HG03025 (cell line): ENCODE data around the gene PSMB8.

ENCODE experiments used
- ATAC-seq: cut with Tn5 transposase; IDR thresholded peaks from one replicate; pipeline ENCODE4 v1.9.1; 2021; ENCODE audit warnings: mild to moderate bottlenecking, moderate library complexity; ENCODE audit not compliant: unreplicated experiment, low FRiP score

PSMB8 gene

GRCh38 chr6:32857156-32857891 lies 13.5 kb upstream of the PSMB8 start:
- ATAC-seq, result no peak

- ATAC-seq, result no peak
These were observed 11.8 kb upstream of the PSMB8 start for GRCh38 chr6:32855467-32856174.

- ATAC-seq, result peak; percentile 7
These were observed 10.7 kb upstream of the PSMB8 start for GRCh38 chr6:32854376-32855178.

- ATAC-seq, result peak; percentile 69
These were observed 9.9 kb upstream of the PSMB8 start, which contains the start of the genes PSMB9 and TAP1 for GRCh38 chr6:32853541-32854375. Gene PSMB9 (plus strand): TSS chr6:32854192. CDS start chr6:32854230, 38 bp downstream. Gene TAP1 (minus strand): TSS chr6:32853704. CDS start chr6:32853636, 68 bp downstream.

- peak; percentile 32 for ATAC-seq
These were observed 9.1 kb upstream of the PSMB8 start for GRCh38 chr6:32852844-32853540.

- no peak for ATAC-seq
These were observed 8.4 kb upstream of the PSMB8 start for GRCh38 chr6:32852018-32852843.

GRCh38 chr6:32851025-32851424 lies 7.2 kb upstream of the PSMB8 start:
- no peak for ATAC-seq

GRCh38 chr6:32849126-32849525 lies 5.3 kb upstream of the PSMB8 start:
- ATAC-seq, result no peak

GRCh38 chr6:32847795-32848194 lies 3.9 kb upstream of the PSMB8 start:
- no peak for ATAC-seq

- ATAC-seq, result no peak
These were observed 3.2 kb upstream of the PSMB8 start for GRCh38 chr6:32847004-32847403.

- no peak for ATAC-seq
These were observed 1.6 kb upstream of the PSMB8 start for GRCh38 chr6:32845384-32845884.

GRCh38 chr6:32844839-32845383 lies 1.1 kb upstream of the PSMB8 start:
- ATAC-seq, result no peak

GRCh38 chr6:32843331-32843978 lies 392 bp downstream of the PSMB8 start:
- ATAC-seq, result no peak

- no peak for ATAC-seq
These were observed 1.2 kb downstream of the PSMB8 start for GRCh38 chr6:32842690-32843089.

- ATAC-seq, result no peak
These were observed 1.7 kb downstream of the PSMB8 start for GRCh38 chr6:32842021-32842650.

GRCh38 chr6:32840604-32841246 lies 3.1 kb downstream of the PSMB8 start:
- no peak for ATAC-seq

- ATAC-seq, result no peak
These were observed 4.5 kb downstream of the PSMB8 start for GRCh38 chr6:32839356-32839755.
